ENCODE measurements around the gene EPN1.

The EPN1 gene

DNA sequence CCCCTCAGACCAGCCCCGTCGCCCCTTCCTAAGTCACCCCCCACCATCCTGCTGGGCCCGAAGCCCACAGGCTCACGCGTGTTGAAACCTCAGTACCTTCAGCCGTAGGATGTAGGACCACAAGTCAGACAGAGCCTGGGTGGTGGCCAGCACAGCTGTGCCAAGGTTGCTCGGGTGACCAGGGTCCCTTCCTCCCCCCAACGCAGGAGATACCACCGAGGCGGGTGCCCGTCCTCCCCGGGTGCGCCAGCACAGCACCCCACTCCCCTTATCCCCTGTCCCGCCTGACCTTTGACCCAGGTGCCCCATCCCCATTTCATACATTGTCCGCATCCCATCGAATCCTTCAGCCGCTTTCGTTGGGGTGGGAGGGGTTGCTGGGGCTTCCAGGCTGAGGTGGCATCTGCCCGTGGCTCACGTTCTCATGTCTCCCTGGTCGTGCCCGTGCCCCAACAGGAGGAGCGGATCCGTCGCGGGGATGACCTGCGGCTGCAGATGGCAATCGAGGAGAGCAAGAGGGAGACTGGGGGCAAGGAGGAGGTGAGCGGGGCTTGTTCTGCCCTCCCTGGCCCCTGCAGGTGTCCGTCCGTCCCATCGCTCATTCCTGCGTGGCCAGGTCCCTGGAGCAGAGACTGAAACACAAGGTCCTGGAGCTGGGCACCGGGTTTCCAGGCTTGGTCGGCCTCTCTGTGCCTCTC, 14.5 kb downstream of the EPN1 start:
- H3K36me3 ChIP-seq (ENCODE audit: control insufficient read depth, low read length): peaks cover 97% of the 10 kb centered on the region
- TF ChIP-seq, protein P1, sequence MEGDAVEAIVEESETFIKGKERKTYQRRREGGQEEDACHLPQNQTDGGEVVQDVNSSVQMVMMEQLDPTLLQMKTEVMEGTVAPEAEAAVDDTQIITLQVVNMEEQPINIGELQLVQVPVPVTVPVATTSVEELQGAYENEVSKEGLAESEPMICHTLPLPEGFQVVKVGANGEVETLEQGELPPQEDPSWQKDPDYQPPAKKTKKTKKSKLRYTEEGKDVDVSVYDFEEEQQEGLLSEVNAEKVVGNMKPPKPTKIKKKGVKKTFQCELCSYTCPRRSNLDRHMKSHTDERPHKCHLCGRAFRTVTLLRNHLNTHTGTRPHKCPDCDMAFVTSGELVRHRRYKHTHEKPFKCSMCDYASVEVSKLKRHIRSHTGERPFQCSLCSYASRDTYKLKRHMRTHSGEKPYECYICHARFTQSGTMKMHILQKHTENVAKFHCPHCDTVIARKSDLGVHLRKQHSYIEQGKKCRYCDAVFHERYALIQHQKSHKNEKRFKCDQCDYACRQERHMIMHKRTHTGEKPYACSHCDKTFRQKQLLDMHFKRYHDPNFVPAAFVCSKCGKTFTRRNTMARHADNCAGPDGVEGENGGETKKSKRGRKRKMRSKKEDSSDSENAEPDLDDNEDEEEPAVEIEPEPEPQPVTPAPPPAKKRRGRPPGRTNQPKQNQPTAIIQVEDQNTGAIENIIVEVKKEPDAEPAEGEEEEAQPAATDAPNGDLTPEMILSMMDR (IDR thresholded peaks at IDR 0.05; ENCODE audit: low read depth, low read length, poor library complexity, severe bottlenecking): no peak
- TF ChIP-seq EZH2phosphoT487 (IDR thresholded peaks at IDR 0.05; ENCODE audit: borderline replicate concordance, low read length): no peak
- no peaks in the 10 kb centered on the region for H3F3A ChIP-seq (ENCODE audit: control insufficient read depth, insufficient read depth)
- peaks cover 39% of the 10 kb centered on the region for H3K79me2 ChIP-seq (ENCODE audit: control insufficient read depth, low read length)
- no peaks in the 10 kb centered on the region for H3K4me1 ChIP-seq (ENCODE audit: control insufficient read depth, low read length)
- 0 out of 2 replicates have a peak, but pooled peaks cover 5% of the 10 kb centered on the region for H4K20me1 ChIP-seq (ENCODE audit: control insufficient read depth, insufficient read depth, low read depth, low read length)
- H3K27ac ChIP-seq (ENCODE audit: low read depth, low read length): no peak overlapping the region
- H3K9me2 ChIP-seq (replicated peaks; ENCODE audit: control insufficient read depth, low read length): no peaks in the 10 kb centered on the region
- no peak overlapping the region for H3K4me3 ChIP-seq (ENCODE audit: low read length)
- H3K9me3 ChIP-seq (ENCODE audit: control insufficient read depth, insufficient read depth, low read length): no peaks in the 10 kb centered on the region
- no peaks in the 10 kb centered on the region for H3K27me3 ChIP-seq (ENCODE audit: control insufficient read depth, low read length)
- no peak overlapping the region for H3K4me2 ChIP-seq (ENCODE audit: low read length)

DNA sequence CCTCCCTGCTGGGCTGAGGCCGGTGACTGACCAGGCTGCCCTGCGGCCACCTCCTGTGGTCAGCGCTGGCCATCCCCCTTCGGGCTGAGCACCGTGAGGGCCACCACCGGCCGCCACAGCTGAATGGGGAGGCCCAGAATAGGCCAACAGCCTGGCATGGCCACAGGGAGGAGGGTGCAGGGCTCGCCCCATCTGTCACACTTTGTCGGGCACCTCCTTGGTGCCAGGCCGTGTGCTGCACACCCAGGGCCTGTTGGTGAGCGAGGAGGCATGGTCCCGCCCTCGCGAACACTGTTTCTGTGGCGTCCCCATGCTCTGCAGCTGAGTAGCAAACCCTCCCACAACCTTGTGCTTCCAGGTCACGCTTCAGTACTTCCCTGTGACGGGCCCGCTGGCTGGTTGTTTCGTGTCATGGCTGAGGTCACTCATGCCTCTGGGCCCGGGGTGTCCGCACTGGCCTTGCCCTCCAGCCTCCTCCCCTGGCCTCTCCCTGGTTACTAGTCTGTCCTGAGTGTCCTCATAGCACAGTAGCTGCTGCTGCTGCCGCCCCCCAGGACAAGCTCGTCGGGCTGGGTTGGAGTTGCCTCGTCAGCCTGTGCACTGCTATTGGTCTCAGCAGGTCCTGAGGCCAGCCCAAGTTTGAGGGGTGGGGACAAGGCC, 15.2 kb downstream of the EPN1 start:
- Histone ChIP-seq H3K27ac (ENCODE audit: low read depth, low read length) (no peak overlapping the region), H4K20me1 (ENCODE audit: control insufficient read depth, insufficient read depth, low read depth, low read length) (0 out of 2 replicates have a peak, but pooled peaks cover 5% of the 10 kb centered on the region), H3K4me3 (ENCODE audit: low read length) (no peak overlapping the region), H3K4me1 (ENCODE audit: control insufficient read depth, low read length) (no peaks in the 10 kb centered on the region), H3K79me2 (ENCODE audit: control insufficient read depth, low read length) (peaks cover 32% of the 10 kb centered on the region), H3K27me3 (ENCODE audit: control insufficient read depth, low read length) (no peaks in the 10 kb centered on the region), H3F3A (ENCODE audit: control insufficient read depth, insufficient read depth) (no peaks in the 10 kb centered on the region), H3K36me3 (ENCODE audit: control insufficient read depth, low read length) (peaks cover 97% of the 10 kb centered on the region), H3K9me2 (replicated peaks; ENCODE audit: control insufficient read depth, low read length) (no peaks in the 10 kb centered on the region), H3K4me2 (ENCODE audit: low read length) (no peak overlapping the region), H3K9me3 (ENCODE audit: control insufficient read depth, insufficient read depth, low read length) (no peaks in the 10 kb centered on the region)
- no peak for TF ChIP-seq EZH2phosphoT487 (IDR thresholded peaks at IDR 0.05; ENCODE audit: borderline replicate concordance, low read length)
- TF ChIP-seq, protein P1 (IDR thresholded peaks at IDR 0.05; ENCODE audit: low read depth, low read length, poor library complexity, severe bottlenecking): no peak

DNA sequence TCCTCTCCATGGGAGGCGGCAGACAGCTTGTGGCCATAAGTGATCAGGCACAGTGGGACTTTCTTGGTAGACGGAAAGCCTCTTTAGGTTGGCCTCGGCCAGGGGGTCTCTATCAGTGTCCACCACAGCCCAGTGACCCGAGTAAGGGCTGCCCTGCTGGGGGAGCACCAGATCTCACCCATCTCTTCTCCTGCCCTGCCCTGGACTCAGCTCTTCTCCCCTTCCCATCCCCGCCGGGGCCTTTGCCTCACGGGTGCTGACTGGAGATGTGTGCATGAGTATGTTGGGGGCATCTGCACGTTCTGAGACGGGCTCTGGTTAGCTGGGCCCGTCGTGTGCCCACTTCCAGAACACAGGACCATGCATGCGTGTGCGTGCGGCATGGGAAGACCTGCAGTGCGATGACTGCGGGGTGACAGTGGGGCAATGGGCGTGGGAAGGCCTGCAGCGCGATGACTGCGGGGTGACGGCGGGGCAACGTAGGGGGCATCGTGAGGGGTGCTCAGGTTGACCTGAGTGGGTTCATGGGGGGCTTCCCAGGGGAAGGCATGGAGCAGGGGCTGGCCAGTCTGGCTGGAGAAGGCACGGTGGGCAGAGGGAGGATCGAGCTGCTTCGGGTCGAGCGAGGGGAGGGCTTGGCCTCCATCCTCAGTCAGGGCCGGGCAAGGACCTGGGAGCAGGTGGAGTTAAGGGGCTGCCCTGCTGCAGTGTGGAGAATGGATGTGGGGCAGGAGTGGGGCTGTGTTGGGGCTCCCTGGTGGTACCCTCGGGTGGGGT, 15.9 kb downstream of the EPN1 start:
- Histone ChIP-seq H3K9me2 (replicated peaks; ENCODE audit: control insufficient read depth, low read length) (no peaks in the 10 kb centered on the region), H3K79me2 (ENCODE audit: control insufficient read depth, low read length) (peaks cover 25% of the 10 kb centered on the region), H3F3A (ENCODE audit: control insufficient read depth, insufficient read depth) (no peaks in the 10 kb centered on the region), H3K9me3 (ENCODE audit: control insufficient read depth, insufficient read depth, low read length) (no peaks in the 10 kb centered on the region), H4K20me1 (ENCODE audit: control insufficient read depth, insufficient read depth, low read depth, low read length) (0 out of 2 replicates have a peak, but pooled peaks cover 5% of the 10 kb centered on the region), H3K27me3 (ENCODE audit: control insufficient read depth, low read length) (no peaks in the 10 kb centered on the region), H3K4me3 (ENCODE audit: low read length) (no peak overlapping the region), H3K4me1 (ENCODE audit: control insufficient read depth, low read length) (no peaks in the 10 kb centered on the region), H3K36me3 (ENCODE audit: control insufficient read depth, low read length) (peaks cover 97% of the 10 kb centered on the region), H3K27ac (ENCODE audit: low read depth, low read length) (no peak overlapping the region), H3K4me2 (ENCODE audit: low read length) (no peak overlapping the region)
- TF ChIP-seq, protein P1 (IDR thresholded peaks at IDR 0.05; ENCODE audit: low read depth, low read length, poor library complexity, severe bottlenecking): no peak
- TF ChIP-seq EZH2phosphoT487 (IDR thresholded peaks at IDR 0.05; ENCODE audit: borderline replicate concordance, low read length): no peak

Measured in DOHH2 (cell line).